Endothelial cell (in vitro differentiated cells): ENCODE results near the gene MUTYH. TPM values are rescaled to one million over a fixed set of nuclear protein-coding genes. Genes with fewer than 3 reads are reported as not detected.

Source experiments
- DNase-seq: peaks from one replicate; pipeline ENCODE4 v3.0.0; 2021; ENCODE audit warnings: low spot score
- H3K27ac Mint-ChIP-seq: one replicate; pipeline ENCODE4 v1.8.0; 2021; ENCODE audit warnings: mixed read lengths, inconsistent platforms; ENCODE audit not compliant: unreplicated experiment
- H3K27me3 Mint-ChIP-seq: one replicate; pipeline ENCODE4 v1.8.0; 2021; ENCODE audit warnings: mild to moderate bottlenecking, moderate library complexity, mixed read lengths, inconsistent platforms; ENCODE audit not compliant: unreplicated experiment
- H3K36me3 Mint-ChIP-seq: one replicate; pipeline ENCODE4 v1.8.0; 2021; ENCODE audit warnings: mild to moderate bottlenecking, low read depth, mixed read lengths, inconsistent platforms; ENCODE audit not compliant: unreplicated experiment
- H3K4me1 Mint-ChIP-seq: one replicate; pipeline ENCODE4 v1.8.0; 2021; ENCODE audit warnings: mild to moderate bottlenecking, mixed read lengths, inconsistent platforms; ENCODE audit not compliant: unreplicated experiment
- H3K4me3 Mint-ChIP-seq: one replicate; pipeline ENCODE4 v1.8.0; 2021; ENCODE audit warnings: mild to moderate bottlenecking, mixed read lengths, inconsistent platforms; ENCODE audit not compliant: unreplicated experiment
- H3K9me3 Mint-ChIP-seq: one replicate; pipeline ENCODE4 v1.8.0; 2021; ENCODE audit warnings: mixed read lengths, inconsistent platforms; ENCODE audit not compliant: unreplicated experiment
- total RNA-seq: library from RNA; stranded (reverse); fragmentation: NEBNext Ultra II Directional; extraction: Animal tissue kit (Norgen Biotek cat#: 25700); gene quantifications from one replicate; pipeline ENCODE4 v1.2.1, GENCODE V29; 2021; ENCODE audit not compliant: unreplicated experiment
- TF ChIP-seq, protein P1 (sequence below): fragments of 200-600 bp; sonication (generic); IDR thresholded peaks from one replicate; pipeline ENCODE4 v1.5.0; 2021; ENCODE audit warnings: antibody characterized with exemption; ENCODE audit not compliant: unreplicated experiment

MUTYH gene
- total RNA-seq, 1 donor from 2014 or later: 31.5 TPM

GRCh38 chr1:45334308-45335245, 5.7 kb downstream of the MUTYH start:
- Mint-ChIP-seq H3K27me3 (peaks cover 7% of the 10 kb centered on the region), H3K4me1 (peaks cover 51% of the 10 kb centered on the region), H3K4me3 (no peak overlapping the region), H3K27ac (peak overlapping the region; percentile 64), H3K36me3 (peaks cover 3% of the 10 kb centered on the region), H3K9me3 (no peaks in the 10 kb centered on the region)
- DNase-seq: no peak
- TF ChIP-seq, protein P1, sequence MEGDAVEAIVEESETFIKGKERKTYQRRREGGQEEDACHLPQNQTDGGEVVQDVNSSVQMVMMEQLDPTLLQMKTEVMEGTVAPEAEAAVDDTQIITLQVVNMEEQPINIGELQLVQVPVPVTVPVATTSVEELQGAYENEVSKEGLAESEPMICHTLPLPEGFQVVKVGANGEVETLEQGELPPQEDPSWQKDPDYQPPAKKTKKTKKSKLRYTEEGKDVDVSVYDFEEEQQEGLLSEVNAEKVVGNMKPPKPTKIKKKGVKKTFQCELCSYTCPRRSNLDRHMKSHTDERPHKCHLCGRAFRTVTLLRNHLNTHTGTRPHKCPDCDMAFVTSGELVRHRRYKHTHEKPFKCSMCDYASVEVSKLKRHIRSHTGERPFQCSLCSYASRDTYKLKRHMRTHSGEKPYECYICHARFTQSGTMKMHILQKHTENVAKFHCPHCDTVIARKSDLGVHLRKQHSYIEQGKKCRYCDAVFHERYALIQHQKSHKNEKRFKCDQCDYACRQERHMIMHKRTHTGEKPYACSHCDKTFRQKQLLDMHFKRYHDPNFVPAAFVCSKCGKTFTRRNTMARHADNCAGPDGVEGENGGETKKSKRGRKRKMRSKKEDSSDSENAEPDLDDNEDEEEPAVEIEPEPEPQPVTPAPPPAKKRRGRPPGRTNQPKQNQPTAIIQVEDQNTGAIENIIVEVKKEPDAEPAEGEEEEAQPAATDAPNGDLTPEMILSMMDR: no peak

- peaks cover 38% of the 10 kb centered on the region for H3K4me1 Mint-ChIP-seq
- peaks cover 8% of the 10 kb centered on the region for H3K27me3 Mint-ChIP-seq
- TF ChIP-seq, protein P1: no peak
These were observed 7.9 kb downstream of the MUTYH start for GRCh38 chr1:45332346-45332720.

GRCh38 chr1:45331436-45332345, 8.5 kb downstream of the MUTYH start:
- Mint-ChIP-seq H3K27ac (no peak overlapping the region), H3K4me1 (peaks cover 31% of the 10 kb centered on the region), H3K27me3 (peaks cover 8% of the 10 kb centered on the region), H3K4me3 (no peak overlapping the region), H3K36me3 (peaks cover 6% of the 10 kb centered on the region), H3K9me3 (no peaks in the 10 kb centered on the region)
- TF ChIP-seq, protein P1: no peak
- DNase-seq: no peak

More at GRCh38 chr1:45332346-45332720, 7.9 kb downstream of the MUTYH start:
- H3K9me3 Mint-ChIP-seq: no peaks in the 10 kb centered on the region
- H3K4me3 Mint-ChIP-seq: no peak overlapping the region
- DNase-seq: no peak
- no peak overlapping the region for H3K27ac Mint-ChIP-seq
- peaks cover 6% of the 10 kb centered on the region for H3K36me3 Mint-ChIP-seq

- no peaks in the 10 kb centered on the region for H3K9me3 Mint-ChIP-seq
- no peak for DNase-seq
- no peak overlapping the region for H3K27ac Mint-ChIP-seq
- peaks cover 8% of the 10 kb centered on the region for H3K27me3 Mint-ChIP-seq
- peaks cover 22% of the 10 kb centered on the region for H3K4me1 Mint-ChIP-seq
- TF ChIP-seq, protein P1: no peak
- no peak overlapping the region for H3K4me3 Mint-ChIP-seq
- H3K36me3 Mint-ChIP-seq: peaks cover 12% of the 10 kb centered on the region
These were observed 10.8 kb downstream of the MUTYH start for GRCh38 chr1:45329445-45329844.
